Measurements from ENCODE around the gene ZC3HAV1L.
"Not testable (repeated sequence)": the region's sequence is repeated elsewhere in the genome, so short reads cannot be mapped to it uniquely, and the experiment has no call there.

Gene ZC3HAV1L, protein sequence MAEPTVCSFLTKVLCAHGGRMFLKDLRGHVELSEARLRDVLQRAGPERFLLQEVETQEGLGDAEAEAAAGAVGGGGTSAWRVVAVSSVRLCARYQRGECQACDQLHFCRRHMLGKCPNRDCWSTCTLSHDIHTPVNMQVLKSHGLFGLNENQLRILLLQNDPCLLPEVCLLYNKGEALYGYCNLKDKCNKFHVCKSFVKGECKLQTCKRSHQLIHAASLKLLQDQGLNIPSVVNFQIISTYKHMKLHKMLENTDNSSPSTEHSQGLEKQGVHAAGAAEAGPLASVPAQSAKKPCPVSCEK

GRCh38 chr7:139035586-139036353 lies at the start of gene ZC3HAV1L:
ZC3HAV1L (minus strand) TSS chr7:139036042; CDS start chr7:139036017, 25 bp downstream.
- TF ChIP-seq, protein P1, sequence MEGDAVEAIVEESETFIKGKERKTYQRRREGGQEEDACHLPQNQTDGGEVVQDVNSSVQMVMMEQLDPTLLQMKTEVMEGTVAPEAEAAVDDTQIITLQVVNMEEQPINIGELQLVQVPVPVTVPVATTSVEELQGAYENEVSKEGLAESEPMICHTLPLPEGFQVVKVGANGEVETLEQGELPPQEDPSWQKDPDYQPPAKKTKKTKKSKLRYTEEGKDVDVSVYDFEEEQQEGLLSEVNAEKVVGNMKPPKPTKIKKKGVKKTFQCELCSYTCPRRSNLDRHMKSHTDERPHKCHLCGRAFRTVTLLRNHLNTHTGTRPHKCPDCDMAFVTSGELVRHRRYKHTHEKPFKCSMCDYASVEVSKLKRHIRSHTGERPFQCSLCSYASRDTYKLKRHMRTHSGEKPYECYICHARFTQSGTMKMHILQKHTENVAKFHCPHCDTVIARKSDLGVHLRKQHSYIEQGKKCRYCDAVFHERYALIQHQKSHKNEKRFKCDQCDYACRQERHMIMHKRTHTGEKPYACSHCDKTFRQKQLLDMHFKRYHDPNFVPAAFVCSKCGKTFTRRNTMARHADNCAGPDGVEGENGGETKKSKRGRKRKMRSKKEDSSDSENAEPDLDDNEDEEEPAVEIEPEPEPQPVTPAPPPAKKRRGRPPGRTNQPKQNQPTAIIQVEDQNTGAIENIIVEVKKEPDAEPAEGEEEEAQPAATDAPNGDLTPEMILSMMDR (conservative IDR thresholded peaks at IDR 0.05): no peak
- peak; percentile 100 for TF ChIP-seq ZFX (IDR thresholded peaks at IDR 0.05)
- peak within 1 kb of the TSS; percentile 99 for H3K27ac ChIP-seq

GRCh38 chr7:139084709-139085108 lies 48.9 kb upstream of the ZC3HAV1L start:
- no peak overlapping the region for H3K27ac ChIP-seq
- TF ChIP-seq, protein P1 (conservative IDR thresholded peaks at IDR 0.05): no peak
- no peak for TF ChIP-seq ZFX (IDR thresholded peaks at IDR 0.05)

DNA sequence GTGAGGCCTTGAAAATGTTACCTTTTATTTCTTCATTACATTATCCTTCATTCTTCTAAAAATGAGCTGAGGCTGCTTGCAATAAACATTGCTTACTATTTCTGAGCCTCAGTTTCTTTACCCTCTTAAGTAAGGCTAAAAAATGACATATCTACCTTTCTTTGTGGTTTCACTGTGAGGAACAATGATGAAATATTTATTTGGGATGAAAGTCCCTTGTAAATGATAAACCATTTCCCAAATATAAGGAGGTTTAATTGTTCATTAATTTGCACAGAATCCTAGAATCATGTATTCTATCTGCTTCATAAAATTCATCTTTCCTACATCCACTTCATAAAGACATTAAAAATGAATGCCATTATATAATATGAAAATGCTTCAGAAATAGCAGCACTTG lies 45.7 kb upstream of the ZC3HAV1L start:
- H3K27ac ChIP-seq: no peak overlapping the region
- no peak for TF ChIP-seq ZFX (IDR thresholded peaks at IDR 0.05)
- TF ChIP-seq, protein P1 (conservative IDR thresholded peaks at IDR 0.05): no peak

GRCh38 chr7:139080905-139081304 lies 45.1 kb upstream of the ZC3HAV1L start:
- TF ChIP-seq, protein P1 (conservative IDR thresholded peaks at IDR 0.05): no peak
- TF ChIP-seq ZFX (IDR thresholded peaks at IDR 0.05): no peak
- no peak overlapping the region for H3K27ac ChIP-seq

DNA sequence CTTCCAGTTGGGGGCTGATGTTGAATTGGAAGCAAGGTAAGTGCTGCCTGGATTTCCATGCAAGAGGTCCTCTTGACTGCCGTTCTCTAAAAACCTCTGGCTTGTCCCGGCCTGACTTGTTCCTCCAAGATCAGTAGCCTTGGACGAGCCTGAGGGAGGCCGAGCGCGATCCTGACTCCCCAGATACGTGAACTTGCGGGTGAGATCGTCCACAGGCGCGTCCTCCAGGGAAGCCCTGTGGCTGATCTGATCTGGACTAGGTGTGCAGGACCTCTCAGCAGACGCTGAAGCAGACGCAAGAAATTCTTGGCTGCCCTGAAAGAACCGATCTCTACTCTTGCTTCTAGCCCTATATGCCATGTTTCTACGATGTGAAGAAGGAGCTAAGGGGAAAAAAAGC lies 44.0 kb upstream of the ZC3HAV1L start:
- no peak overlapping the region for H3K27ac ChIP-seq
- TF ChIP-seq, protein P1 (conservative IDR thresholded peaks at IDR 0.05): no peak
- no peak for TF ChIP-seq ZFX (IDR thresholded peaks at IDR 0.05)

DNA sequence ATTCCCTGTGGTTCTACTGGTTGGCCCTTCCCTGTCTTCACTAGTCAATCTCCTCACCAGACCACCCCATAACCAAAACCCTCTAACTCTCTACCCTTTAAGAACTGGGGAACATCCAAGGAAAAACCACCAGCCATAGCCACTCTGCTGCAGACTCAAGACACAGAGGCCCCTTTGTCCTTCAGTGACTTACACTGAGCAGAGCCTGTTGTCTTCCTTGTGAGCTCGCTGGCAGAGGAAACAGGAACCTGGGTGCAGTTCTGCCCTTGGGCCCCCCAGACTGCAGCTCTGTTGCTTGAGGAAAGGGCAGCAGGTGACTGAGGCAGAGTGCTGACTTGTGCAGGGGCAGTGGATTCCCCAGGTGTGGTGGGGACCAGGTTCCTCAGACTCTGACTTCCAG lies 43.1 kb upstream of the ZC3HAV1L start:
- no peak for TF ChIP-seq ZFX (IDR thresholded peaks at IDR 0.05)
- TF ChIP-seq, protein P1 (conservative IDR thresholded peaks at IDR 0.05): no peak
- H3K27ac ChIP-seq: no peak overlapping the region

GRCh38 chr7:139078399-139078798 lies 42.6 kb upstream of the ZC3HAV1L start:
- no peak overlapping the region for H3K27ac ChIP-seq
- TF ChIP-seq, protein P1 (conservative IDR thresholded peaks at IDR 0.05): no peak
- no peak for TF ChIP-seq ZFX (IDR thresholded peaks at IDR 0.05)

- not testable (repeated sequence) for H3K27ac ChIP-seq
Observed at GRCh38 chr7:139077706-139078105, 41.9 kb upstream of the ZC3HAV1L start.

Data from C4-2B (cell line).